K562 (cell line): ENCODE measurements around the gene INTS2. TPM values are rescaled to one million over a fixed set of nuclear protein-coding genes. Genes with fewer than 3 reads are reported as not detected.

Source experiments
- ATAC-seq: fragments of 200-7000 bp; cut with Tn5 transposase; 3 replicates; pipeline ENCODE4 v1.9.1; 2020; ENCODE audit warnings: moderate library complexity
- BruUV-seq: library from RNA; stranded (reverse); fragments of 400-500 nt; replicated peaks from 2 replicates; lab custom pipeline; 2021; lab: Mats Ljungman, UMichigan
- CTCF ChIA-PET: fragments of 300-600 bp; formaldehyde crosslinking; extraction: SDS; loops from one replicate; lab custom pipeline; 2021; ENCODE audit warnings: low intra/inter-chr PET ratio; lab: Yijun Ruan, JAX
- POLR2A ChIA-PET: fragments of 300-600, 350-650 bp; sonication (Branson Sonifier 250); formaldehyde crosslinking; extraction: SDS; loops from one replicate; lab custom pipeline; 2021; ENCODE audit warnings: antibody characterized with exemption, inconsistent platforms; lab: Yijun Ruan, JAX
- DNase-seq, 4 experiments: peaks; one replicate each; pipeline versions ENCODE4 v3.0.0 to v3.0.0-alpha.2; 2011 to 2018; ENCODE audit warnings: low spot score in 3 of 4, mixed read lengths in 3 of 4; ENCODE audit errors: extremely low read depth in 1 of 4
- FAIRE-seq: peaks from 2 replicates; lab custom pipeline; 2011; peaks lifted over from hg19 to GRCh38; lab: Jason Lieb, UNC
- H2AFZ ChIP-seq: 2 replicates; pipeline ENCODE4 v1.6.0; 2011; ENCODE audit warnings: low read depth, low read length, control low read depth, inconsistent platforms
- H3K27ac ChIP-seq: fragments of 200-600 bp; 3 replicates; pipeline ENCODE4 v1.8.0; 2011; ENCODE audit warnings: low read depth, mild to moderate bottlenecking, control low read depth, inconsistent platforms, low read length, moderate library complexity, mixed read lengths; ENCODE audit errors: extremely low read depth
- H3K27me3 ChIP-seq, 2 experiments: fragments of 300-600 bp in 1 of 2; 2 replicates in 1 of 2; 3 replicates in 1 of 2; pipeline versions ENCODE4 v1.6.0 to v1.8.0; 2011; ENCODE audit warnings: inconsistent platforms in 2 of 2, low read length in 2 of 2, mild to moderate bottlenecking in 1 of 2, mixed read lengths in 1 of 2, moderate library complexity in 1 of 2; ENCODE audit not compliant: control insufficient read depth in 2 of 2, insufficient read depth in 2 of 2
- H3K36me3 ChIP-seq: fragments of 300-600 bp; 3 replicates; pipeline ENCODE4 v1.8.0; 2011; ENCODE audit warnings: mild to moderate bottlenecking, low read length, inconsistent platforms; ENCODE audit not compliant: control insufficient read depth, insufficient read depth
- H3K4me1 ChIP-seq, 2 experiments: fragments of 200-600 bp in 1 of 2; replicated peaks in 1 of 2; 2 replicates in 1 of 2; 3 replicates in 1 of 2; pipeline versions ENCODE4 v1.5.1 to v1.8.0; 2011; ENCODE audit warnings: inconsistent platforms in 2 of 2, low read length in 2 of 2, mild to moderate bottlenecking in 1 of 2, mixed read lengths in 1 of 2, moderate library complexity in 1 of 2; ENCODE audit not compliant: control insufficient read depth in 2 of 2, insufficient read depth in 2 of 2
- H3K4me2 ChIP-seq: 2 replicates; pipeline ENCODE4 v1.6.1; 2011; ENCODE audit warnings: low read length, control low read depth, inconsistent platforms, mixed read lengths; ENCODE audit not compliant: insufficient read depth
- H3K4me3 ChIP-seq: fragments of 200-600 bp; sonication (generic), shearing (Covaris generic); 2 replicates; pipeline ENCODE4 v1.5.1; 2016; ENCODE audit warnings: control low read depth, inconsistent platforms
- H3K79me2 ChIP-seq: fragments of 200-600 bp; 3 replicates; pipeline ENCODE4 v1.8.0; 2011; ENCODE audit warnings: low read length, inconsistent platforms; ENCODE audit not compliant: control insufficient read depth, insufficient read depth
- H3K9ac ChIP-seq, 2 experiments: 2 replicates each; pipeline versions ENCODE4 v1.6.0 to v1.6.1; 2011; ENCODE audit warnings: low read depth in 2 of 2, low read length in 2 of 2, control low read depth in 1 of 2, inconsistent platforms in 1 of 2, mild to moderate bottlenecking in 1 of 2, mixed read lengths in 1 of 2; ENCODE audit not compliant: insufficient read depth in 1 of 2
- H3K9me1 ChIP-seq: one replicate; pipeline ENCODE4 v1.6.0; 2011; ENCODE audit warnings: inconsistent platforms, mild to moderate bottlenecking, low read length, moderate library complexity; ENCODE audit not compliant: control insufficient read depth, insufficient read depth
- H3K9me3 ChIP-seq: replicated peaks from 2 replicates; pipeline ENCODE4 v1.5.1; 2011; ENCODE audit warnings: low read depth, low read length, inconsistent platforms; ENCODE audit not compliant: control insufficient read depth, insufficient read depth
- H4K20me1 ChIP-seq: replicated peaks from 2 replicates; pipeline ENCODE4 v1.6.1; 2011; ENCODE audit warnings: low read length, inconsistent platforms, mixed read lengths; ENCODE audit not compliant: control insufficient read depth, insufficient read depth
- MTA3 ChIP-seq: fragments of 450-650 bp; formaldehyde crosslinking; IDR thresholded peaks from 2 replicates; pipeline ENCODE4 v1.6.1; 2017; ENCODE audit warnings: mild to moderate bottlenecking, borderline replicate concordance
- POLR3A ChIP-seq: IDR thresholded peaks from 2 replicates; pipeline ENCODE4 v1.6.1; 2011; ENCODE audit warnings: borderline replicate concordance, mild to moderate bottlenecking, moderate library complexity; ENCODE audit not compliant: insufficient read length, insufficient read depth; ENCODE audit errors: extremely low read depth
- WGBS: fragments of 100-300 bp; shearing (Covaris generic); methylation state at CpG from one replicate; pipeline ENCODE4 v1.1.6; 2016; ENCODE audit warnings: low coverage, mixed read lengths; ENCODE audit not compliant: insufficient coverage; ENCODE audit errors: missing lambda C conversion rate; 5-methylcytosine and 5-hydroxymethylcytosine counted together
- in situ Hi-C: fragments of 300-500 bp; cut with MboI; formaldehyde crosslinking; loops from 4 replicates; pipeline ENCODE4 v1.15.0; 2018; ENCODE audit warnings: inconsistent platforms, mixed read lengths
- intact Hi-C: fragments of 100-400 bp; cut with micrococcal nuclease; formaldehyde crosslinking; loops from 2 replicates; pipeline ENCODE4 v1.14.2; 2022
- polyA plus RNA-seq, 8 experiments: library from polyadenylated mRNA; depleted of rRNA in 4 of 8; stranded (reverse) in 5 of 8; unstranded in 3 of 8; fragments of >200 nt; fragmentation: Nextera tagmentation in 2 of 8; fragmentation: Illumina TruSeq in 1 of 8; extraction: Ambion mirVana in 2 of 8; extraction: Trizol in 1 of 8; gene quantifications; 2 replicates each; pipeline versions ENCODE4 v1.2.1 to v1.2.3, GENCODE V29; 2011 to 2014; ENCODE audit warnings: inconsistent platforms in 1 of 8, missing spikeins in 1 of 8
- total RNA-seq, 7 experiments: library from RNA; depleted of rRNA in 6 of 7; stranded (reverse); fragments of >200 nt in 6 of 7; fragmentation: Illumina TruSeq in 2 of 7; extraction: Trizol in 2 of 7; gene quantifications; 2 replicates each; pipeline versions ENCODE4 v1.2.1 to v1.2.3, GENCODE V29; 2011 to 2021; ENCODE audit warnings: low replicate concordance in 1 of 7
- TF ChIP-seq, protein P1 (sequence below), 3 experiments: fragments of 200-800 bp in 1 of 3; fragments of 250-450 bp in 1 of 3; fragments of 450-650 bp in 1 of 3; sonication (Bioruptor Pico) in 1 of 3; sonication (Bioruptor generic) in 1 of 3; formaldehyde crosslinking in 1 of 3; IDR thresholded peaks; 2 replicates each; pipeline versions ENCODE4 v1.6.1 to v1.8.0; 2016 to 2022; ENCODE audit warnings: mild to moderate bottlenecking in 2 of 3, missing genetic modification characterization in 2 of 3, missing compliant biosample characterization in 1 of 3, moderate library complexity in 1 of 3

Gene INTS2
- total and polyA plus RNA-seq, 9 of the 15 experiments (the other 6 are each of a cell fraction or from before 2014, with no cell fraction given) = 4.8 to 24.7 (median 12.8) TPM

DNA sequence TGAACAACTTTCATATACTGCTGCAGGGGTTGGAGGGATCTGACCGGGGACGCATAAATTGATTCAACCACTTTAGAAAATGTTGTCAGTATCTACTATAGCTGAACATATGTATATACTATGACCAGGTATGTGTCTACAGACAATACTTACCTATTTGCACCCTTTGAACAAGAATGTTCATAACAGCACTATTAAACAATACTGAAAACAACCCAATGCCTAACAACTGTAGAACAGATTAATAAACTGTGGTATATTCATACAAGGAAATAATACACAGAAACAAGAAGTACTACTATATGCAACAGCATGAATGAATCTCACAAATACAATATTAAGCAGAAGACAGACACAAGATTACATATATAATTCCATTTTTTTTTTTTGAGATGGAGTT is 74.9 kb downstream of the INTS2 start:
- Histone ChIP-seq H3K27ac (no peak overlapping the region), H3K4me3 (no peak overlapping the region), H3K9ac (no peak overlapping the region), H3K27me3 (no peaks in the 10 kb centered on the region), H3K79me2 (0 out of 3 replicates have a peak, but pooled peaks cover 2% of the 10 kb centered on the region), H3K9me3 (no peaks in the 10 kb centered on the region), H3K4me2 (no peak overlapping the region), H3K9me1 (no peaks in the 10 kb centered on the region), H4K20me1 (no peaks in the 10 kb centered on the region), H3K4me1 (no peaks in the 10 kb centered on the region; a peak in 1 of 5 replicates), H3K36me3 (peaks cover 54% of the 10 kb centered on the region), H2AFZ (no peak overlapping the region)
- BruUV-seq = no TSS peak
- WGBS = 97% methylated on average over 2 of the region's 2 CpGs
- ChIA-PET POLR2A (no interaction called here), CTCF (no interaction called here)
- no peak for DNase-seq
- intact Hi-C loops (no loop called here), in situ Hi-C loops (no loop called here)
- TF ChIP-seq, protein P1, sequence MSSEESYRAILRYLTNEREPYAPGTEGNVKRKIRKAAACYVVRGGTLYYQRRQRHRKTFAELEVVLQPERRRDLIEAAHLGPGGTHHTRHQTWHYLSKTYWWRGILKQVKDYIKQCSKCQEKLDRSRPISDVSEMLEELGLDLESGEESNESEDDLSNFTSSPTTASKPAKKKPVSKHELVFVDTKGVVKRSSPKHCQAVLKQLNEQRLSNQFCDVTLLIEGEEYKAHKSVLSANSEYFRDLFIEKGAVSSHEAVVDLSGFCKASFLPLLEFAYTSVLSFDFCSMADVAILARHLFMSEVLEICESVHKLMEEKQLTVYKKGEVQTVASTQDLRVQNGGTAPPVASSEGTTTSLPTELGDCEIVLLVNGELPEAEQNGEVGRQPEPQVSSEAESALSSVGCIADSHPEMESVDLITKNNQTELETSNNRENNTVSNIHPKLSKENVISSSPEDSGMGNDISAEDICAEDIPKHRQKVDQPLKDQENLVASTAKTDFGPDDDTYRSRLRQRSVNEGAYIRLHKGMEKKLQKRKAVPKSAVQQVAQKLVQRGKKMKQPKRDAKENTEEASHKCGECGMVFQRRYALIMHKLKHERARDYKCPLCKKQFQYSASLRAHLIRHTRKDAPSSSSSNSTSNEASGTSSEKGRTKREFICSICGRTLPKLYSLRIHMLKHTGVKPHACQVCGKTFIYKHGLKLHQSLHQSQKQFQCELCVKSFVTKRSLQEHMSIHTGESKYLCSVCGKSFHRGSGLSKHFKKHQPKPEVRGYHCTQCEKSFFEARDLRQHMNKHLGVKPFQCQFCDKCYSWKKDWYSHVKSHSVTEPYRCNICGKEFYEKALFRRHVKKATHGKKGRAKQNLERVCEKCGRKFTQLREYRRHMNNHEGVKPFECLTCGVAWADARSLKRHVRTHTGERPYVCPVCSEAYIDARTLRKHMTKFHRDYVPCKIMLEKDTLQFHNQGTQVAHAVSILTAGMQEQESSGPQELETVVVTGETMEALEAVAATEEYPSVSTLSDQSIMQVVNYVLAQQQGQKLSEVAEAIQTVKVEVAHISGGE (CRISPR knock-in tag; IDR thresholded peaks at IDR 0.05) = peak in 1 of 3 experiments; percentile 89; a peak in 2 of 6 replicates
- TF ChIP-seq MTA3 (no peak), POLR3A (no peak)
- ATAC-seq = no peak
- FAIRE-seq = no peak
